HCT116 (cell line): ENCODE measurements around the gene TOB2.

Source experiments
- CEBPB ChIP-seq: IDR thresholded peaks from 2 replicates; pipeline ENCODE4 v1.6.1; 2012; ENCODE audit warnings: low read depth
- EGR1 ChIP-seq: IDR thresholded peaks from 2 replicates; pipeline ENCODE4 v1.6.1; 2012; ENCODE audit warnings: low read depth
- EZH2 ChIP-seq: fragments of 200-600 bp; sonication (generic); IDR thresholded peaks from 2 replicates; pipeline ENCODE4 v1.6.1; 2017; ENCODE audit warnings: antibody characterized with exemption, mixed run types
- EZH2phosphoT487 ChIP-seq: fragments of 200-600 bp; IDR thresholded peaks from 2 replicates; pipeline ENCODE4 v1.6.1; 2018; ENCODE audit warnings: antibody characterized with exemption, borderline replicate concordance
- FOSL1 ChIP-seq: IDR thresholded peaks from 2 replicates; pipeline ENCODE4 v1.6.1; 2012; ENCODE audit warnings: low read depth
- POLR2A ChIP-seq: IDR thresholded peaks from 2 replicates; pipeline ENCODE4 v1.7.0; 2011; ENCODE audit warnings: borderline replicate concordance; ENCODE audit not compliant: insufficient read depth, insufficient read length; ENCODE audit errors: extremely low read depth
- POLR2AphosphoS5 ChIP-seq: IDR thresholded peaks from 2 replicates; pipeline ENCODE4 v1.6.1; 2011; ENCODE audit warnings: mild to moderate bottlenecking, low read depth, low read length, moderate library complexity
- ZNF274 ChIP-seq: fragments of 200-500 bp; sonication (Bioruptor generic); IDR thresholded peaks from 2 replicates; pipeline ENCODE4 v1.6.1; 2014; ENCODE audit warnings: mild to moderate bottlenecking, low read depth, low read length, inconsistent platforms
- TF ChIP-seq, protein P1 (sequence below), 3 experiments: fragments of 200-600 bp in 1 of 3; sonication (generic) in 1 of 3; IDR thresholded peaks in 2 of 3; conservative IDR thresholded peaks in 1 of 3; 2 replicates each; pipeline ENCODE4 v1.5.1; 2012 to 2017; ENCODE audit warnings: low read depth in 2 of 3, low read length in 2 of 3, antibody characterized with exemption in 1 of 3, borderline replicate concordance in 1 of 3, control low read depth in 1 of 3, mild to moderate bottlenecking in 1 of 3, mixed read lengths in 1 of 3, mixed run types in 1 of 3, moderate library complexity in 1 of 3; ENCODE audit not compliant: insufficient read depth in 1 of 3

GRCh38 chr22:41482319-41482935, 35.8 kb upstream of the TOB2 start:
- TF ChIP-seq POLR2AphosphoS5 (no peak), FOSL1 (no peak), ZNF274 (no peak), EZH2 (no peak), POLR2A (no peak), EZH2phosphoT487 (no peak), CEBPB (no peak), EGR1 (no peak)
- TF ChIP-seq, protein P1, sequence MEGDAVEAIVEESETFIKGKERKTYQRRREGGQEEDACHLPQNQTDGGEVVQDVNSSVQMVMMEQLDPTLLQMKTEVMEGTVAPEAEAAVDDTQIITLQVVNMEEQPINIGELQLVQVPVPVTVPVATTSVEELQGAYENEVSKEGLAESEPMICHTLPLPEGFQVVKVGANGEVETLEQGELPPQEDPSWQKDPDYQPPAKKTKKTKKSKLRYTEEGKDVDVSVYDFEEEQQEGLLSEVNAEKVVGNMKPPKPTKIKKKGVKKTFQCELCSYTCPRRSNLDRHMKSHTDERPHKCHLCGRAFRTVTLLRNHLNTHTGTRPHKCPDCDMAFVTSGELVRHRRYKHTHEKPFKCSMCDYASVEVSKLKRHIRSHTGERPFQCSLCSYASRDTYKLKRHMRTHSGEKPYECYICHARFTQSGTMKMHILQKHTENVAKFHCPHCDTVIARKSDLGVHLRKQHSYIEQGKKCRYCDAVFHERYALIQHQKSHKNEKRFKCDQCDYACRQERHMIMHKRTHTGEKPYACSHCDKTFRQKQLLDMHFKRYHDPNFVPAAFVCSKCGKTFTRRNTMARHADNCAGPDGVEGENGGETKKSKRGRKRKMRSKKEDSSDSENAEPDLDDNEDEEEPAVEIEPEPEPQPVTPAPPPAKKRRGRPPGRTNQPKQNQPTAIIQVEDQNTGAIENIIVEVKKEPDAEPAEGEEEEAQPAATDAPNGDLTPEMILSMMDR (IDR thresholded peaks at IDR 0.05 in 2 of 3, conservative IDR thresholded peaks at IDR 0.05 in 1 of 3; ENCODE audit: borderline replicate concordance in 1 of 3, insufficient read depth in 1 of 3, low read depth in 2 of 3, low read length in 2 of 3) = no peak
